DOHH2 (cell line): ENCODE data around the gene SLC12A3.

ENCODE experiments used
- CTCF ChIP-seq: fragments of 200-600 bp; sonication (generic); IDR thresholded peaks from one replicate; pipeline ENCODE4 v1.5.1; 2014; ENCODE audit warnings: antibody characterized with exemption, mild to moderate bottlenecking, low read depth, low read length; ENCODE audit not compliant: poor library complexity, severe bottlenecking
- EZH2phosphoT487 ChIP-seq: fragments of 200-600 bp; sonication (generic); IDR thresholded peaks from 2 replicates; pipeline ENCODE4 v1.6.1; 2017; ENCODE audit warnings: borderline replicate concordance, mild to moderate bottlenecking, antibody characterized with exemption, low read length, moderate library complexity, mixed read lengths

DNA sequence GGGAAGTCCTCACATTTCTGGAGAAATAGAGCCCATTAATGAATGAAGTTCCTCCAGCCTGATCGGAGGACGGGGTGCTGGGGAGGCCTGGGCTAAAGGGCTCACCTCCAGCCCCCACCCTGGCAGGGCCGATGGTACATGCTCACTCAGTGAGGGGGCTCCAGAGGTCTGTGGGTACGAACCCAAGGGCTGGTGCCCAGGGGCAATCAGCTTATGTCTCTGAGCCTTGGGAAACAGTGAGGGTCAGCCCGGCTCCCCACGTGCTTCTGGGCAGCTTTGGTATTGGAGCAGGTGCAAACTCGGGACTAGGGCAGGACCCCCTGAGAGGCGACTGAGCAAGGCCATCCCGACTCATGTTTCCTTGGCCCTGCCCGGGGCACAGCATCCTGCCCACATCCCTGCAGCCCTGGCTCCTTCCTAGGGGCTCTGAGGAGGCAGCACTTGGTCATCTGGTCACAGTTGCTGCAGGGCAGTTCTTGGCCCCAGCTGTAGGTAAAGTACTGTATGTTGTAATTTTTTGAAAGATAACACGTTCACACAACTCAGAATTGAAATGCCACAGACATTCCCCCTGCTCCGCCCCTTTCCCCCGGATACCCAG, 95.8 kb downstream of the SLC12A3 start:
- no peak for TF ChIP-seq CTCF
- no peak for TF ChIP-seq EZH2phosphoT487
